ENCODE data around the gene PCED1A. TPM values are rescaled to one million over a fixed set of nuclear protein-coding genes. Genes with fewer than 3 reads are reported as not detected.
"Not testable (repeated sequence)": the region's sequence is repeated elsewhere in the genome, so short reads cannot be mapped to it uniquely, and the experiment has no call there.

Gene PCED1A
- total RNA-seq, 1 experiment from 2014 or later = 7.9 TPM

GRCh38 chr20:2816583-2817340, 23.7 kb downstream of the PCED1A start:
- Histone ChIP-seq H3K27me3 (no peaks in the 10 kb centered on the region), H3K36me3 (no peaks in the 10 kb centered on the region), H3K4me3 (no peak overlapping the region), H3K9me3 (no peaks in the 10 kb centered on the region)
- no peak for DNase-seq

DNA sequence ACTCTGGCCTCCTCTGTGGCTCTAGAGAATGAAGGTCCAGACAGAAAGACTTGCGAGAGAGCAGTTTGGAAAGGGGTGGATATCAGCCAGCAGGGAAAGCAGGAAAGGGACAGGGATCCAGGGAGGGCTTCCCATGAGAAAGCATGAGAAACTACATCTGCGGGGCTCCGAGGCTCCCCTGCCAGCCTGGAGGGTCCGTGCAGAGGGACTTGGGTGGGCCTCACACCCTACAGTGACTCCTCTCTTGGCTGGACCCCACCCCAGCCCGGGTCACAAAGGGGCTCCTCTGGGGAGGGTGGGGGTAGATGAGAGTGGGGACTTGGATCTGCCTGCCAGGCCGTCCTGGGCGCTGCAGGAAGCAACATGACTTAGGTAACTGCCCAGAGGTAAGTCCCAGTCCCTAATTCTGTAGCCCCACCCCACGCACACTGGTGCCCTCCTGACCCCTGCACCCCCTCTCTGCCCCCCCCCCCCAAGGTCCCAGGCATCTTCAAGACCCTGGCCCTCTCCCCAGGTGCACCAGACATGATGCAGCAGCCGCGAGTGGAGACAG, 24.3 kb downstream of the PCED1A start, which contains the start of gene TMEM239:
Gene TMEM239 (plus strand): TSS at position 335 of the 553 bp plus-strand sequence. CDS start 191 bp downstream, at position 526.
- Histone ChIP-seq H3K27me3 (no peaks in the 10 kb centered on the region), H3K9me3 (no peaks in the 10 kb centered on the region), H3K36me3 (no peaks in the 10 kb centered on the region), H3K4me3 (no peak within 1 kb of the TSS)
- DNase-seq = no peak

DNA sequence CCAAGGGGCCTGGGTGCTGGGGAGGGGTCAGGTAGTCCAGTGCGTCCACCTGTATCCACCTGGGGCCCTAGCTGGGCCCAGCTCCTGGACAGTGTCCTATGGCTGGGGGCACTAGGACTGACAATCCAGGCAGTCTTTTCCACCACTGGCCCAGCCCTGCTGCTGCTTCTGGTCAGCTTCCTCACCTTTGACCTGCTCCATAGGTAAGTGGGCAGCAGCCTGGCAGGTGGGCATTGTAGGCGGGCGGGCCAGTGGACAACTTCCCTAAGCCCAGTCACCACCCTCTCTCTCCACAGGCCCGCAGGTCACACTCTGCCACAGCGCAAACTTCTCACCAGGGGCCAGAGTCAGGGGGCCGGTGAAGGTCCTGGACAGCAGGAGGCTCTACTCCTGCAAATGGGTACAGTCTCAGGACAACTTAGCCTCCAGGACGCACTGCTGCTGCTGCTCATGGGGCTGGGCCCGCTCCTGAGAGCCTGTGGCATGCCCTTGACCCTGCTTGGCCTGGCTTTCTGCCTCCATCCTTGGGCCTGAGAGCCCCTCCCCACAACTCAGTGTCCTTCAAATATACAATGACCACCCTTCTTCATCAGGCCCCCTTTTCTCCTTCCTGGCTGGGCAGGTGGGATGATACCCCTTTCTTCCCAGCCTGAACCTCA, 25.1 kb downstream of the PCED1A start:
- H3K9me3 ChIP-seq = no peaks in the 10 kb centered on the region
- no peak for DNase-seq
- no peaks in the 10 kb centered on the region for H3K36me3 ChIP-seq
- no peak overlapping the region for H3K4me3 ChIP-seq
- no peaks in the 10 kb centered on the region for H3K27me3 ChIP-seq

DNA sequence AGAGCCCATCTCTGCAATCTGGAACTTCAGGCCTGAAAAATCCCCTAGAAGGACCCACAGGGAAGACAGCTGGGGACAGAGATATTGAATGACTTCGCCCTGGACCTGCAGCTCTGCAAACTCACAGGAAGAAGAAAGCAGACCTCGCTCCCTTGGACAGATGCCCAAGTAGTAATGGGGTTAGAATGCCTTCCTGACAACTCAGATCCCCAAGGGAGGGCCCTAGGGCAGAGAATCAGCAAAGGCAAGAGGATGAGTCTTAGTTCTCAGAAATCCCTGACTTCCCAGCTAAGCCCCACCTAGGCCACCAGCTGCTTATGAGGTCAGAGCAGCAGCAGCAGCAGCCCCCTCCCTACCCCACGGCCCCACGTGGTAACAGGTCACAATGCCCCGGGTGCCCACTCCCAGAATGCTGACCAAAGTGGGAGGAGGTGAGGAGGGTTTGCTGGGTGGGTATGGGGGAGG, 25.8 kb downstream of the PCED1A start, which contains the start of gene C20orf141:
Gene C20orf141 (plus strand): TSS at position 401 of the 465 bp plus-strand sequence. CDS start 198 bp downstream, outside the sequence.
- no peaks in the 10 kb centered on the region for H3K27me3 ChIP-seq
- no peaks in the 10 kb centered on the region for H3K36me3 ChIP-seq
- peak; percentile 92 for DNase-seq
- no peak within 1 kb of the TSS for H3K4me3 ChIP-seq
- H3K9me3 ChIP-seq = no peaks in the 10 kb centered on the region

- Histone ChIP-seq H3K9me3 (no peaks in the 10 kb centered on the region), H3K4me3 (no peak overlapping the region), H3K27me3 (no peaks in the 10 kb centered on the region), H3K36me3 (no peaks in the 10 kb centered on the region)
- DNase-seq = no peak
Observed at GRCh38 chr20:2814076-2814475, 26.4 kb downstream of the PCED1A start.

- no peak overlapping the region for H3K4me3 ChIP-seq
- DNase-seq = no peak
Observed at GRCh38 chr20:2812189-2812588, 28.3 kb downstream of the PCED1A start.

DNA sequence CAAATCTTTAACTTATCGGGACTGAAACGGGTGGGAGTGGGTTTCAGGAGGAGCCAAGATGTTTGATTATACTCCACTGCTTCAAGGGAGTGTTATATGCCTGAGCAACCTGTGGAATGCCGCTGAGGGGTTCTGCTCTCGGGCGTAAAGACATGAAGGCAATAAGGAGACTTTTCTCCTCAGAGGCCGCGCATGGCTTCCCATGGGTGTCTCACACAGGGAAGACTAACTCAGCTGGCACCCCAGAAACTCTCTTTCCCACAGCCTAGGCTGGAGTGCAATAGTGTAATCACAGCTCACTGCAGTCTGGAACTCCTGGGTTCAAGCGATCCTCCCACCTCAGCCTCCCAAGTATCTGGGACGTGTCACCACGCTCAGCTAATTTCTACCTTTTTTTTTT, 30.8 kb downstream of the PCED1A start:
- Histone ChIP-seq H3K27me3 (peaks cover 2% of the 10 kb centered on the region; the same call in 1 of the 2 replicates), H3K36me3 (no peaks in the 10 kb centered on the region), H3K4me3 (no peak overlapping the region), H3K9me3 (no peaks in the 10 kb centered on the region)
- DNase-seq = no peak

More at GRCh38 chr20:2812189-2812588, 28.3 kb downstream of the PCED1A start:
- Histone ChIP-seq H3K27me3 (no peaks in the 10 kb centered on the region), H3K36me3 (no peaks in the 10 kb centered on the region), H3K9me3 (no peaks in the 10 kb centered on the region)

DNA sequence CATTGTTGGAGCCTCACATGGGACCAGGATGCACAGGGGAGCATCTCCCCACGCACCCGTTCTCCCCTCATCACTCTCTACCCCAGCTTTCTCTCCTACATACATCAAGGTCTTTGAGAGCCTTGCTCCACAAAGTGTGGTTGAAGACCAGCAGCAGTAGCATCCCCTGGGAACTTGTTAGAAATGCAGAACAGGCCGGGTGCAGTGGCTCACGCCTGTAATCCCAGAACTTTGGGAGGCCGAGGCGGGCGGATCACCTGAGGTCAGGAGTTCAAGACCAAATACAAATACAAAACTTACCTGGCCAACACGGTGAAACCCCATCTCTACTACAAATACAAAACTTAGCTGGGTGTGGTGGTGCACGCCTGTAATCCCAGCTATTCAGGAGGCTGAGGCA, 32.5 kb downstream of the PCED1A start:
- DNase-seq, H3K36me3 ChIP-seq, H3K9me3 ChIP-seq, H3K27me3 ChIP-seq, H3K4me3 ChIP-seq: not testable (repeated sequence)

- DNase-seq = no peak
- Histone ChIP-seq H3K9me3 (no peaks in the 10 kb centered on the region), H3K27me3 (peaks cover 2% of the 10 kb centered on the region; the same call in 1 of the 2 replicates), H3K4me3 (no peak overlapping the region), H3K36me3 (no peaks in the 10 kb centered on the region)
Observed at GRCh38 chr20:2807019-2807418, 33.4 kb downstream of the PCED1A start.

GRCh38 chr20:2806351-2806701, 34.1 kb downstream of the PCED1A start:
- H3K4me3 ChIP-seq = no peak overlapping the region
- H3K9me3 ChIP-seq = no peaks in the 10 kb centered on the region
- peaks cover 2% of the 10 kb centered on the region; the same call in 1 of the 2 replicates for H3K27me3 ChIP-seq
- H3K36me3 ChIP-seq = no peaks in the 10 kb centered on the region
- DNase-seq = no peak

DNA sequence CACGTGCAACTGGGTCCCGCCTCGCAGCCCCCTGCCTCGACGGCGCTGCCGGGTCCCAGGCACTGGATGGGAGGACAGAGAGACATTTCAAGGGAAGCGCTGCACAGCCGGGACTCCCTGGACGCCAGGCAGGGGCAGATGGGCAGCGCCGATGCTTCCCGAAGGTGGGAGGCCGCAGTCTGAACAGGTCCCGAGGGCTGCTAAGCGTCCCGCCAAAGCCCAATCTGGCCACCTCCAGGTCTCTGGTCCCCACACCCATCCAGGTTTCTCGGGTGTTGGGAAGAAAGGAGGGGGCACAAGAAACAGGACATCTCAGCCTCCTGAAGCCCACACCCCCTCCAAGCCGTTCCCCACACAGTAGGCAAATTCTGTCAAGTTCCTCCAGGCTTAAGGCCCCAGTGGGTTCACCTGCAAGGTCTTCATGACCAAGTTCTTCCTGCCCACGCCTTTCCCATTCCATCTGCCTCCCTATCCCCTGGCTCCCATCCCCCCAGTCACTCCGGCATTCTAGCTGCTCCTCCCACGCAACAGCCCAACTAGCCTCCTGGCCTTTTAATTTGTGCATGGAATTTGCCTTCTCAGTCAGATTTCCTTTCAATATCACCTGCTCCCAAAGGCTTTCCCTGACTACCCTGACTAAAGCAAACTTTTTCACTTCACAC, 34.6 kb downstream of the PCED1A start:
- Histone ChIP-seq H3K9me3 (no peaks in the 10 kb centered on the region), H3K4me3 (no peak overlapping the region), H3K36me3 (no peaks in the 10 kb centered on the region), H3K27me3 (peaks cover 6% of the 10 kb centered on the region)
- DNase-seq = no peak

DNA sequence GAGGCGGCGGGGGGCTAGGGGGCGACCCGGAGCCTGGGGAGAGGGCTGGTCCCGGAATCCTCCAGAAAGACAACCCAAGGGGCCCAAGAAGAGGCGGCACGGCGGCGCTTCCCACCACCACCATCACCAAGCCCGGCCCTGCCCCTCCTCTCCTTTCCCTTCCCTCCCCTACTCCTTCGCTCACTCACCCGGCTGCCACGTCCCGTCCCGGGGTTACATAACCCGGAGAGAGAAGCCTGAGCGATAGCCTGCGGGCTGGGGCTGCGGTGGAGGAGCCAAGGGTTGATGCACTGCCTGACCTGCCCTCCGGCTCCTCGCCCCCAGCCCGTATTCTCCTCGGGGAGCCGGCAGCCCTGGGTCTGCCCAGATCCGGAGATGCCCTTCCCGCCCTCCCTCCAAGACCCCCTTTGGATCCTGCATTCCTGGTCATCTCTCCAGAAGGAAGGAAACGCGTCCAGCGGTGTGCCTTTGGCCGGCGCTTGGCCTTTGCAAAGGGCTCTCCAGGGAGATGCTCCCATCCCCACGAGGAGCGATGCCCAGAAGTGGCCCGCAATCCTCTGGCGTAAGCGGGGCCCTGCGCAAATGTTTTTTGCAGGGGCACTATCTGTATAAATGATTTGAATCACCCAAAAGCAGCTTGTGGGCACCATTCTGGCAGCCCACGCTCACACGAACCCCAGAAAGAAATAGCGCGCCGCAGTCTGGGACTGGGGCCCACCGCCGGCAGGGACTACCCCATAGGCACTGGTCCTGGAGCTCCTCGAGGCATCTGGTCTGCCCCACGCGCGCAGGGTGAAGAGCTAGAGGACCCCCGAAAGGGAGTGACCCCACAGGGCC, 35.4 kb downstream of the PCED1A start:
- DNase-seq = no peak
- H3K9me3 ChIP-seq = no peaks in the 10 kb centered on the region
- H3K27me3 ChIP-seq = peaks cover 9% of the 10 kb centered on the region

DNA sequence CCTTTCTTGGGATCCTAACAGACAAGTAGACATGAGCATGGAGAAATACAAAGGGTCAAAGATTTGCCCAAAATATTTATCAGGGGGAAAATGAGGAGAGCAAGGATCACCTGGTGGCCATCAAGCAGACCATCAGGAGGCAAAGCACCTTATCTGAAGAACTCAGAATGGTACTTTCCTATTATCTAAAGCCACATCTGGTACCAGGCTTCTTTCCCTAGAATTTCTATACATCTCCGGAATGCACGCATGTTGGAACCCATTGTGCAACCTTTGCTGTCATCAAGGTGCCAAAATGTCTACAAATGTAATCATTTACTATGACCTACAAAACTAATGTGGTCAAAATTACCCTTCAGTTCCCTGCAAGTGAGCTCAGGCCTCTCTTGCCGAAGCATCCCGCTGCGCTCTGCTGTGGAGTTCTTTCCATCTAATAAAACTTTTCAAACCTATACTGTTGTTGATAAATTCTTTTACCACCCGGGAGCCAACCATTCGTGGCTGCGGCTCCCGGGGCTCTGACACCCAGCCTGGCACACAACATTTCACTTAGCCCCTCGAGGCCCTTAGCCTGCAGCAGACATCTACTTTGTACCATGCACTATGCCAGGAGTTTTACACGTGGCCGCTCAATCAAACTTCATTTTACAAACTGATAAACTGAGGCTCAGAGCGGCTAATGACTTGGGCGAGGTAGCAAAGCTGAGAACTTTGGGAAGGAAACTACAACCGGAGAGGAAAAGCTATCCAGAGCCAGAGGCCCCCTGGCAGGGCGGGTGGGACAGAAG, 36.2 kb downstream of the PCED1A start:
- H3K36me3 ChIP-seq = no peaks in the 10 kb centered on the region
- peaks cover 9% of the 10 kb centered on the region for H3K27me3 ChIP-seq
- H3K9me3 ChIP-seq = no peaks in the 10 kb centered on the region
- no peak for DNase-seq
- H3K4me3 ChIP-seq = no peak overlapping the region

More for the DNA sequence above, 35.4 kb downstream of the PCED1A start:
- no peak overlapping the region for H3K4me3 ChIP-seq
- H3K36me3 ChIP-seq = no peaks in the 10 kb centered on the region

GRCh38 chr20:2801286-2801728, 39.1 kb downstream of the PCED1A start:
- DNase-seq = no peak
- no peaks in the 10 kb centered on the region for H3K9me3 ChIP-seq
- no peak overlapping the region for H3K4me3 ChIP-seq

GRCh38 chr20:2800521-2801285, 39.8 kb downstream of the PCED1A start, which contains the start of gene CPXM1:
Gene CPXM1 (minus strand): TSS chr20:2800627. CDS start chr20:2800572, 55 bp downstream.
- H3K4me3 ChIP-seq = peak within 1 kb of the TSS; percentile 32
- DNase-seq = peak; percentile 26

More at GRCh38 chr20:2801286-2801728, 39.1 kb downstream of the PCED1A start:
- H3K27me3 ChIP-seq = peaks cover 9% of the 10 kb centered on the region
- H3K36me3 ChIP-seq = no peaks in the 10 kb centered on the region

More at GRCh38 chr20:2800521-2801285, 39.8 kb downstream of the PCED1A start, which contains the start of gene CPXM1:
- peaks cover 9% of the 10 kb centered on the region for H3K27me3 ChIP-seq
- no peaks in the 10 kb centered on the region for H3K36me3 ChIP-seq
- no peaks in the 10 kb centered on the region for H3K9me3 ChIP-seq

Data from MG63 (cell line).